HG03354 (cell line): ENCODE measurements around the gene ORC6.
"Not testable (repeated sequence)": the region's sequence is repeated elsewhere in the genome, so short reads cannot be mapped to it uniquely, and the experiment has no call there.

Source experiments
- ATAC-seq: cut with Tn5 transposase; IDR thresholded peaks from one replicate; pipeline ENCODE4 v1.9.1; 2021; ENCODE audit warnings: mild to moderate bottlenecking; ENCODE audit not compliant: unreplicated experiment, poor library complexity, severe bottlenecking

Gene ORC6, protein sequence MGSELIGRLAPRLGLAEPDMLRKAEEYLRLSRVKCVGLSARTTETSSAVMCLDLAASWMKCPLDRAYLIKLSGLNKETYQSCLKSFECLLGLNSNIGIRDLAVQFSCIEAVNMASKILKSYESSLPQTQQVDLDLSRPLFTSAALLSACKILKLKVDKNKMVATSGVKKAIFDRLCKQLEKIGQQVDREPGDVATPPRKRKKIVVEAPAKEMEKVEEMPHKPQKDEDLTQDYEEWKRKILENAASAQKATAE

DNA sequence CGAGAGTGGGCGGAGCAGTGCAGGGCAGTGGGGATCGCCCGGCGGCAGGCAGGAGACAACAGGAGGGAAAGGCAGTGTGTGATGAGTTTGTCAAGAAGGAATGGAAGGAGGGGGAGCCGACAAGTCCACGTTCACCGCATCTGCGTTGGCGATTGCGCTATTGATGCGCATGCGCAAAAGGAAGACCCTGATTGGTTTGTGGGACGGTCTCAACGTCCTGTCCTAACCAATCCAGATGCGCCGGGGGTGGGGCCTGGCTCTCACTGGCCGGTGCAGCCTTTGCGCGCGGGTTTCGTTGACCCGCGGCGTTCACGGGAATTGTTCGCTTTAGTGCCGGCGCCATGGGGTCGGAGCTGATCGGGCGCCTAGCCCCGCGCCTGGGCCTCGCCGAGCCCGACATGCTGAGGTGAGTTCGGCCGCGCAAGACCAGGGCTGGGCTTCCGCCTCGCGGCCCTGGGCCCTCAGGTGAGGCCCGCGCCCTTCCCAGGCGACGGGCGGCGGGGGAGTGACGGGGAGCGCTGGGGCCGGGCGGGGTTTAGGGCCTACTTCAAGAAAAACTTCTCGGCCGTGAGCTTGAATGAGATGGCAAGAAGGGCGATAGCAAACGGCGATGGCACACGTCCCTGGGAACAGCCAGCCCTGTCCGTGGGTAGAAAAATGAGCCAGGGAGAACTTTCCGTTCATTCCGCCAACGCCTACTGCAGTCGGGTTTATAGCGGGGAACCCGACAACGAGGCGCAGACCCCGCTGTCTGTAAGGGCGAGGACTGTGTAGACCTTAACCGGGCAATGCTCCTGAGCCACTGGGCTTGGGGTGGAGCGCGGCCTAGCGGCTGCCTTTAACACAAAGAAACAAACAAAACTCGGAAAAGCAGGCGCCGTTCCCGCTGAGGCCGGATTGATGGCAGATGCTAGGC, at the start of gene ORC6:
TSS of gene ORC6 (plus strand) at position 295 of the 916 bp plus-strand sequence. CDS start at position 342, 47 bp downstream.
- peak; percentile 75 for ATAC-seq

DNA sequence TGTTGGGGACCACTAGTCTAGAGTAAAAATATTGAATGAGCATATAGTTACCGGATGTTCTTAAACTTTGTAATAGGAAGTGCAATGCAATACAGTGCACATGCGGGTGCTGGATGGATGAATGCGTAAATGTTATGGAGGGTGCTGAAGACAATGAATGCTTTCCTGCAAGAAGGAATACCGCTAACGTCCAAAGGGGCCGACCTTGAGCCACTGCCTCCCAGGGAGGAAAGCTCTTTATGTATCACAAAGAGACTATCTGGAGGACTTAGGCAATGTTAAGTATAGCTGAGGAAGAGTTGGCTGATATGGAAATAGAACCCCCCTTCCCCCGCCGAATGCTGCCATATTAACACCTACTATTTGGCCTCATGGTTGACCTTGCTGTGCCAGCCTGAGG, 40.8 kb upstream of the ORC6 start:
- ATAC-seq: no peak

DNA sequence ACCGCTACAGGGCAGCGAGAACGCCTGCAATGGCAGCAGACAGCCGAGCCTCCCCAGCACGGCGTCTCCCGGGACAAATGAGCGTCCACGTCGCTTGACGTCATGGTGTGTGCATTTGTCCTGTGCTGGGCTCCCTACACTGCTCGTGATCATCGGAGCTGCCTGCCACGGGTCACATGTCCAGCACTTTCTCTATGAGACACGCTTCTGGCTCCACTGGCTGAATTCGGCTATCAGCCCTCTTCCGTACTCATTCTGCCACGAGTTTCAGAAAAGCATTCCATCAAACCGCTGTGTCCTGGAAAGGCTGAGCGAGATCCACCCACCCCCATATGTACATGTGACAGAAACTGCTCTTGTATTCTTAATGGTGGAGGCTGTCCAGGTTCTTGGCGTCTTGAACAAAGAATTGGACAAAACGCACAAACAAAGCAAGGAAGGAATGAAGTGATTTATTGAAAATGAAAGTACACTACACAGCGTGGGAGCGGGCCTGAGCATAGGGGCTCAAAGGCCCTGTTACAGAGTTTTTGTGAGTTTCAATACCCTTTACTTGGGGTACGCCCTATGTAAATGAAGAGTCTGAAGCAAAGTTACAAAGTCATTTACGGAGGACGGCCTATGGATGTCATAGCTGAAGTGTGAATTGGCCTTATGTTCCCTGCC, 39.7 kb upstream of the ORC6 start:
- ATAC-seq: no peak

DNA sequence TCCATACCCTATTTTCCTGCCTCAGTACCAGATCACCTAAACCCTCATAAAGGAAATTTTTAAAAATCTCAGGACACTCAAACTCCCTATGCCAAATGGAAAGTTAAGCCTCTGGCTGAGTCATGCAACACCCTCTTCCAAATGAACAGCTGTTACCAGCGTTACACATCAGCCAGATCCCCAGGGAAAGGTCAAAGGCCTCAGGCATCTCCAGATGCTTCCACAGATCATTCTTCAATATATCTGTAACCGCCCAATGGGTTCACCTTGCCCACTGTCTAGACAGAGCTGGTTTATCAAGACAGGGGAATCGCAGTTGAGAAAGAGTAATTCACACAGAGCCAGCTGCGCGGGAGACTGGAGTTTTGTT, 39.2 kb upstream of the ORC6 start:
- ATAC-seq: no peak

DNA sequence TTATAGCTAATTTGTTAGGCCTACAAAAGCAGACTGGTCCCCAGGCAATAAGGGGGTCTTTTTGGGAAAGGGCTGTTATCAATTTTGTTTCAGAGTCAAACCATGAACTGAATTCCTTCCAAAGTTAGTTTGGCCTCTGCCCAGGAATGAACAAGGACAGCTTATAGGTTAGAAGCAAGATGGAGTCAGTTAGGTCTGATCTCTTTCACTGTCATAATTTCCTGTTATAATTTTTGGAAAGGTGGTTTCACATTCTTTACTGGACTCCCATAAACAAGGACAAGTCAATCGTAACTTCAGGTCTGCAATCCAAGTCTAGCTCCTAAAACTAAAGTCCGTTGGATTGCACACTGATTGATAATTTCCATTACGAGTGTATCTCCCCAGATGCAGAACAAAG, 38.2 kb upstream of the ORC6 start:
- ATAC-seq: no peak

DNA sequence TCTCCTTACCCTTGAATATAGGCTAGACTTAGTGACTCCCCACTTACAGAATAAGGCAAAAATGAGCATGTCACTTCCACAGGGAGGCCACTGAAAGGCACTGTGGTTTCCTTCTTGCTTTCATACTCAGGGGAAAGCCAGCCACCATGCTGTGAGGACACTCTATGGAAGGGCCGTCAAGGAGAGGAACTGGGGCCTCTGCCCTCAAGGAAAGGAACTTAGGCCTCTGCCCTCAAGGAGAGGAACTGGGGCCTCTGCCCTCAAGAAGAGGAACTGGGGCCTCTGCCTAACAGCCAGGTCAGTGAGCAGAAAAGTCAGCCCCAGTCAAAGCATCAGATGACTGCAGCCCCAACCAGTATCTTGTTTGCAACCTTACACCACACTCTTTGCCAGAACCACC, 30.5 kb upstream of the ORC6 start:
- peak; percentile 86 for ATAC-seq

DNA sequence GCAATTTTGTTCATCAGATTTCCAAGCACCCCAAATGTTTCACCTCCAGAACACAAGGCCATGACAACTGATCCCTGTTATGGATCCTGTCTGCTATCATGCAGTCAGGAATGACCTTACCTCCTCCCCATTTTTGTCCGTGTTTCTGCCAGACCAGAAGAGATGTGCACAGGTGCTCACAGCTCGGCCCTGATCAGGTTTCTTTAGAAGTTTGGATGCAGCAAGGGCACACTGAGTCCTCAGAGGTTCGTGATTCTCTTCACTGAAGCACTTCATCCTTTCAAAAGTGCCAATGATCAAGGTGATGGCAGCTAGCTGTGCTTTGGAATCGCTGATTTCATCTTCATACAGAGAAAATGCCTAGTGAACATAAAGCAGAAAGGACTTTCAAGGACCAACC, 27.3 kb upstream of the ORC6 start:
- no peak for ATAC-seq

DNA sequence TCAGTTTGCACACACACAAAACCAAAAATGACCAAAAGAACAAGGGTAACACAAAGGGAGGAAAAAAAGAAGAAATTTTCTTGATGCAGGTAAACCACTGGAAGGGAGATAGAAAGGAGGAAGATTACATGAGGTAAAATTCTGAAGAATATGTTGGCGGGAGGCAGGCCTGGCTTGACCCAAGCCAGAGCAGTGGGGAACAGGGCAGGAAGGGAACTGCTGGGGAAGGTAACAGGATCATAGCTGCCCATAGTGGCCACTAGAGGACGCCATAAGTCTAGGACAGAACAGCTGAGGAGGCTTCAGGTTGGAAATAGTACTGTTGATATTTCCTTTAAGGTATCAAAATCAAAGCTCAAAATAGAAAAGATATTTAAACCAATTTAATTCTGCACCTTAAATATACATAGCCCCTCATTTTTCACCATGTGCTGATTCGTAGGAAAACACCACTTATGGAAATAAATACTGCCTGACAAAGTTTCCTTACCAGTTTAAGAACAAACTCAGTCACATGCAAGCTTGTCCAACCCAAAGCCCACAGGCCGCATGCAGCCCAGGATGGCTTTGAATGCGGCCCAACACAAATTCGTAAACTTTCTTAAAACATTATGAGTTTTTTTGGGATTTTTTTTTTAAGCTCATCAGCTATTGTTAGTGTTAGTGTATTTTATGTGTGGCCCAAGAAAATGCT, 16.0 kb upstream of the ORC6 start:
- peak; percentile 91 for ATAC-seq

DNA sequence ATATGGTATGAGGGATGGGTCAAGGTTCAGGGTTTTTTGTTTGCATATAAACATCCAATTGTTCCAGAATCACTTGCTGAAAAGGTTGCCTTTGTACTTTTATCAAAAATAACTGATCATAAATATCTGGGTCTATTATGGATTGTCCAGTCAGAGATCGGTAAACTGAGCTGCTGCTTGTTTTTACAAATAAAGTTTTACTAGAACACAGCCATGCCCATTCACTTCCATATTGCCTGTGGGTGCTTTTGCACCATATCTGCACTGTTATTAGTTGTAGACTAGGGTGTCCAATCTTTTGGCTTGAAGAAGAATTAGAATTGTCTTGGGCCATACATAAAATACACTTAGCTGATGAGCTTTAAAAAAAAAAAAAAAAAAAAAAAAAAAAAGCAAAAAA, 11.5 kb upstream of the ORC6 start:
- not testable (repeated sequence) for ATAC-seq

DNA sequence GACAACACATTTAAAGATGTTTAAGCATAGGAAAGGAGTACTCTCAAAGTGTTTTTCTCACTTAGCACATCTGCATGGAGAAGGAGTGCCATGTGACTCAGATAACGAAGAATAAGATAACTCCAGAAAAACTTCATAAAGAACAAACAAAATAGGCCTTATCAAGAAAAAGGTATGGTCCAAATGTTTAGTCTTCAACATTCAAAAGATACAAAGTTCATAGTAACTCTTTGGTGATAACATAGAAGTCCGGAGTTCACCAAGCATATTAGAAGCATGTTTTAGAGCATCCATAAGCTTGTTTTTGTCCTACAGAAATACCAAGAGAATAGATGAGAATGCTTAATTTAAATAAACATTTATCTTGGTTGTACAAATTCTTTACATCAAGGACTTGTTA, 7.6 kb upstream of the ORC6 start:
- ATAC-seq: not testable (repeated sequence)

DNA sequence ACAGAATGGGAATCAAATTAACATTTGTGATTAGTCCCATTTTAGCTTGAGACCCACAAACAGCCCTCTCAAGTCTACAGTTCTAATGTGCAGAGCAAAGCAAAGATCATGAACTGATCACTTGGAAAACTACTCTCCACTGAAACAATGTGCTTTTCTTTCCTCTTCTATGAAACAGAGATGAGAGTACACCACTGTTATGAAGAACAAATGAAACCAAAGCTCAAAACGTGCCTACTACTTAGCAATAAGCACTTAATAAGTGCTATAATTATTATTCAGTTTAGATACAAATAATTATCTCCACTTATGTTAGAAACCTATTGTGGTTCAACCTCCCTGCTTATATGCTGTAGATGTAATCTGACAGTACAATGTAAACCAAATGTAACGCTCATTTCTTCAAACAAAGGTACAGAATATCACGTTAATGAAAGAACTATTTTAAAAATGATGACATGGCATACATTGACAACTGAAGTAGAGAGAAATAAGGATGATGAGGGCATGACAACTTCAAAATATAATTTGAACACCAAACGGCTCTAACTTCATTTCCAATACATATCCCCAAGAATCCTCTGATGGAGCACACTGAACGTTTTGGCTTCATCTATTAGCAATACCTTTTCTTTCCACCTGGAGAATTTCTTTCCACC, 2.5 kb upstream of the ORC6 start:
- no peak for ATAC-seq

DNA sequence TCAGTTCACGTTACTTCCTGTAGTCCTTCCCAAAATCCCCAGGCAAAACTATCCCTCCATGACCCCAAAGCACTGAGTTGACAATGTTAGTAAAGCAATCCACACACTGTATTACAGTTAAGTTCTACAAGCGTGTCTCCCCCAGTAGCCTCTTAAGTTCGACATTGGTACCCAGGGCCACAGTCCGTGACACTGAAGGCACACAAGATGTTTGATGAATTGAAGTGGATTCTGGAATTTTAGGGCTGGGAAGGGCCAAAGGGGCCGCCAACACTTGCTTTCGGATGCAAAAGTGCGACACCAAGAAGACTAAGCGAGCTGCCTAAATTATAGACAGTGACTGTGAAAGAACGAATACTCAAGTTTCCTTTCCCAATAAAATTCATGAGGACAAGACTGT, 2.0 kb upstream of the ORC6 start:
- ATAC-seq: no peak

DNA sequence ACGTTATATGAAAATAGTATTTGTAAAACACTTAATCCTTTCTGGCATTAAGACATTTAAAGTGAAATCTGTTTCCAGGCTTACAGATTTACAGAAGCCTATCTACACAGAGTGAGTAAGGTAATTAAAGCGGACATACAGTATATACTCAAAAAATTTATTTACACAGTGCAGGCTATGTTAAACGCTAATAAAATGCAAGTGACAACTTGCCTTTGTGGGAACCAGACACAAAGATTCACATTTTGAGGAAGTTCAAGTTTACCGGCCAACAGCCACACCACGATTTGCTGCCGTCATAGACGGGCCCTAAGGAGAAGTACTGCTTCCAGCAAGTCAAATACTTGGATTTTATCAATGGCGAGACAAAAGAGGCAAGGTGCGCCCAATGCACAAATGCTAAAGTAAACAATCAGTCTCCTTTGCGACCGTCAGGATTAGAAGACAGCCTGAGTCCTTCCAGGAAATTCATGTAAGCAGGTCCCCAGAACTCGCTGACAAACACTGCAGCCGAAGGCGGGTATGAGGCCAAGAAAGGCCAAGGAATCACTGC, 1.3 kb upstream of the ORC6 start:
- no peak for ATAC-seq

DNA sequence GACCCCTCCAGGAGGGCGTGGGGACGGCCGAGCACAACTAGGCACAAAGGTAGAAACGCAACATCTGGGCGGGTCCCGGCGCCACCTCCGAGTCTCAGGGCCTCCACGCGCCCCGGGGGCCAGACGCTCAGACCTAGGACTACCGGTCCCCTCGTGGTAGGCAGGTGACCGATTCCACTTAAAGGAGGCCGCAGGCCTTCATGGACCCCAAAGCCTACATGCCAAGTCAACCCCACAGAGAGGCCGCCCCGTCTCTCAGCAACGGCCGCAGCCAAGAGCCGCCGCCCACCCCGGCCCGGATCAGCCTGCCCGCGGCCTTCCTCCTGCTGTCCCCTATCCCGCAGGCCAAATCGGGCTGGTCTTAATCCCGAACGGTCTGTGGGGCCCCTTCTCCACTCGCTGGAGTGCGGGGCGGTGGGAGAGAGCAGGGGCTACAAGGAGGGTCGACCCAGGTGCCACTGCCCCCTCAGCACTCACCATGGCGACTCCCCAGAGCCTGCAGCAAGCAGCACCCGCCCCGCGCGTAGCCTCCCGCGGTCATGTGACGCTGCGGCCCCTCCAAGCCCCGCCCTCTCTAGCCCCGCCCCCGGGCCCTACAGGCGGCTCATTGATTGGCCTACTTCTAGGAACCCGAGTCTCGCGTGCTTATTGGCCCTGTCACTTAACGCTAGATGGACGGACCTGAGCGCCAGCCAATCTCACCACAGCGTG, 650 bp upstream of the ORC6 start, which contains the start of gene VPS35:
TSS of gene VPS35 (minus strand) at position 525 of the 711 bp plus-strand sequence. CDS start at position 480, 45 bp downstream.
- peak; percentile 87 for ATAC-seq

DNA sequence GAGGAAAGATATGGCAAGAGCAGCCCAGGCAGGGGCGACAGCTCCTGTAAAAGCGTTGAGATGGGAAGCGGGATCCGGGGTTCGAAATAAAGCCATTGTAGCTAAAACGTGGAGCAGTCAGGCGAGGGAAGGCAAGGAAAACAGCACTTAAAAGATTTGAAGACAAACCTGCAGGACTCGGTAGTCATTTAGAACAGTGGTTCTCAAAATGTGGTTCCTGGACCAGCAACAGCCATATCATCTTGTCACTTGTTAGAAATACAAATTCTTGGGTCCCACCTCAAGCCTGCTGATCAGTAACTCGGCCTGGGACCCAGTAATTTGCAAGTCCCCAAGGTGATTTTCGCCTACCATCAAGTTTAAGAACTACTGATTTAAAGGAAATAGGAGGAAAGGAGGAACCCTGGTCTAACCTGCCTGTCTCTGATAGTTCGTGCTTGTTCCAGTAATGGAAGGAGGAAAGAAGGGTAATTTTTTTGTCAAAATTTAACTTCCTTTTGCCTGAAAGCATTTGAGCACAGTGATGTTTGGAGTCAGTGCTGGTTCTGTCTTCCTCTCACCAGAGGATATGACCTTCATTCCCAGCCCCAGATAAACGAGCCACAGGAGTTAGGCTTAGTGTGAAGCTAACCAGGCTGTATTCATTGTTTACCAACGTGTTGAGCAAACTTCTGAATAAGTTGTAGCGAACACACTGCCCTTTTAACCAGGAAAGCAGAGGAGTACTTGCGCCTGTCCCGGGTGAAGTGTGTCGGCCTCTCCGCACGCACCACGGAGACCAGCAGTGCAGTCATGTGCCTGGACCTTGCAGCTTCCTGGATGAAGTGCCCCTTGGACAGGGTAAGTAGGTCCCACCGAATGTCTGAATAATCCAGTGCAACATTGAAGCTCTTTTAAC, 1.1 kb downstream of the ORC6 start:
- ATAC-seq: no peak

DNA sequence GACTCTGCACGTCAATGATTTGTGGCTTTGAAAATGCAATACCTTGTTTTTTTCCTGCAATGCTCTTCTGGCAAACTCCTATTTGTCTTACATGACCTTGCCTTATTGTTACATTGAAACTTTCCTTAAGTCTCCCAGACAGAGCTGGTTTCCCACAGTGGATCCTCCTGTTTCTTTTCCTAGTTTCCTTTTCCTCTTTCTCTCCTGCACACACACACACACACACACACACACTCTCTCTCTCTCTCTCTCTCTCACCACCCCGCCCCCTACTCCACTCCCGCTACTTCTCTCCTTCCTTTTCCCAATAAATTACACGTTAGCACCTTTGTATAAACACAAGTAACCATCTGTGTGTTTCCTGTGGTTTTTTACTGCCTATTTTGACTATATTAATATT, 2.3 kb downstream of the ORC6 start:
- no peak for ATAC-seq

DNA sequence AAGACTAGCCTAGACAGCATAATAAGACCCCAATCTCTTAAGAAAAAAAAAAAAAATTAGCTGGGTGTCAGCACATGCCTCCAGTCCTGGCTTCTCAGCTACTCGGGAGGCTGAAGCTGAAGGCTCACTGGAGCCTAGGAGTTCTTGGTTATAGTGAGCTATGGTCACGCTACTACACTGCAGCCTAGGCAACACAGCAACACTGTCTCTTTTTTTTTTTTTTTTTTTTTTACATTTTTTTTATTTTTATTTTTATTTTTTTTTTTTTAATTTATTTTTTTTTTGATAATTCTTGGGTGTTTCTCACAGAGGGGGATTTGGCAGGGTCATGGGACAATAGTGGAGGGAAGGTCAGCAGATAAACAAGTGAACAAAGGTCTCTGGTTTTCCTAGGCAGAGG, 4.1 kb downstream of the ORC6 start:
- ATAC-seq: no peak

DNA sequence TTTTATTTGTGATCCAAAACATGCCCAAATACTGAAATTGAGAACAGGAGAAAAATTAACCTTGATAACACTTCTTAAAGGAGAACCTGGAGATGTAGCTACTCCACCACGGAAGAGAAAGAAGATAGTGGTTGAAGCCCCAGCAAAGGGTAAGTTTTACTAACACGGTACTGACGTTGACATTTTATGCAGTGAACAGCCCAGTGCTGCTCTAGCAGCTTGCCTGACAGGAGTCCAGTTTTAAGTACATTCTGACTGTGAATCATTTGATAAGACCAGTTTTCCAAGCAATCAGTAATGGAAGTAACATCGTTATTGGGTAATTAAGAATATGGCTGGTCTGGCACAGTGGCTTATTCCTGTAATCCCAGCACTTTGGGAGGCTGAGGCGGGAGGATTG, 6.5 kb downstream of the ORC6 start:
- ATAC-seq: no peak
